Endothelial cell of umbilical vein (primary cell): ENCODE data around the gene LHFPL2.

Experiments used
- CTCF ChIP-seq, 2 donors: IDR thresholded peaks; 1 replicate in 1 of 2; 2 replicates in 1 of 2; pipeline ENCODE4 v1.5.1; 2011; ENCODE audit warnings: low read length in 2 of 2, mild to moderate bottlenecking in 2 of 2, moderate library complexity in 2 of 2, control low read depth in 1 of 2, inconsistent platforms in 1 of 2, low read depth in 1 of 2; ENCODE audit not compliant: insufficient read depth in 1 of 2; ENCODE audit errors: extremely low read depth in 1 of 2
- EZH2 ChIP-seq: IDR thresholded peaks from 2 replicates; pipeline ENCODE4 v1.6.1; 2012; ENCODE audit warnings: borderline replicate concordance, low read depth, mild to moderate bottlenecking, moderate library complexity, low read length, inconsistent platforms; ENCODE audit not compliant: severe bottlenecking
- FOS ChIP-seq: IDR thresholded peaks from 2 replicates; pipeline ENCODE4 v1.6.1; 2011; ENCODE audit warnings: mild to moderate bottlenecking, low read length, moderate library complexity, borderline replicate concordance; ENCODE audit not compliant: insufficient read depth
- JUN ChIP-seq: IDR thresholded peaks from 2 replicates; pipeline ENCODE4 v1.6.1; 2011; ENCODE audit warnings: borderline replicate concordance, low read depth; ENCODE audit not compliant: insufficient read length, insufficient read depth
- MYC ChIP-seq: IDR thresholded peaks from one replicate; pipeline ENCODE4 v1.6.1; 2011; ENCODE audit warnings: mild to moderate bottlenecking, low read depth, low read length
- POLR2A ChIP-seq: IDR thresholded peaks from 2 replicates; pipeline ENCODE4 v1.6.1; 2012; ENCODE audit warnings: low read depth, mild to moderate bottlenecking, control low read depth, low read length
- POLR2AphosphoS5 ChIP-seq: IDR thresholded peaks from 2 replicates; pipeline ENCODE4 v1.6.1; 2012; ENCODE audit warnings: low read depth, mild to moderate bottlenecking, control low read depth, low read length, moderate library complexity; ENCODE audit not compliant: insufficient read depth
- TF ChIP-seq, protein P1 (sequence below): IDR thresholded peaks from 2 replicates; pipeline ENCODE4 v1.6.1; 2011; ENCODE audit not compliant: insufficient read depth, insufficient read length

GRCh38 chr5:78566747-78567425 lies 81.7 kb downstream of the LHFPL2 start:
- TF ChIP-seq CTCF (IDR thresholded peaks at IDR 0.05; ENCODE audit: extremely low read depth in 1 of 2, insufficient read depth in 1 of 2, low read depth in 1 of 2, low read length in 2 of 2) (no peak), MYC (no peak), EZH2 (no peak), FOS (peak; percentile 94), POLR2A (no peak), POLR2AphosphoS5 (no peak), JUN (peak; percentile 67)
- TF ChIP-seq, protein P1, sequence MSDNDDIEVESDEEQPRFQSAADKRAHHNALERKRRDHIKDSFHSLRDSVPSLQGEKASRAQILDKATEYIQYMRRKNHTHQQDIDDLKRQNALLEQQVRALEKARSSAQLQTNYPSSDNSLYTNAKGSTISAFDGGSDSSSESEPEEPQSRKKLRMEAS = no peak
